GM18868 (cell line): Measurements from ENCODE around the gene AK8.
"Not testable (repeated sequence)": the region's sequence is repeated elsewhere in the genome, so short reads cannot be mapped to it uniquely, and the experiment has no call there.

Source experiments
- ATAC-seq: cut with Tn5 transposase; IDR thresholded peaks from one replicate; pipeline ENCODE4 v1.9.1; 2021; ENCODE audit warnings: mild to moderate bottlenecking, moderate library complexity; ENCODE audit not compliant: unreplicated experiment

AK8 gene

GRCh38 chr9:132721661-132722060 is 156.4 kb downstream of the AK8 start:
- no peak for ATAC-seq

- not testable (repeated sequence) for ATAC-seq
Observed at GRCh38 chr9:132718381-132718928, 159.6 kb downstream of the AK8 start.

GRCh38 chr9:132717326-132717945 is 160.6 kb downstream of the AK8 start:
- no peak for ATAC-seq

GRCh38 chr9:132716007-132716406 is 162.1 kb downstream of the AK8 start:
- no peak for ATAC-seq

- no peak for ATAC-seq
Observed at GRCh38 chr9:132712753-132713152, 165.3 kb downstream of the AK8 start.

GRCh38 chr9:132711846-132712245 is 166.2 kb downstream of the AK8 start:
- ATAC-seq = no peak

- not testable (repeated sequence) for ATAC-seq
Observed at GRCh38 chr9:132711152-132711551, 166.9 kb downstream of the AK8 start.

- no peak for ATAC-seq
Observed at GRCh38 chr9:132710333-132710732, 167.8 kb downstream of the AK8 start.

- ATAC-seq = no peak
Observed at GRCh38 chr9:132708769-132709430, 169.2 kb downstream of the AK8 start.

- ATAC-seq = no peak
Observed at GRCh38 chr9:132708239-132708638, 169.8 kb downstream of the AK8 start.

- ATAC-seq = no peak
Observed at GRCh38 chr9:132703336-132703735, 174.7 kb downstream of the AK8 start.

- no peak for ATAC-seq
Observed at GRCh38 chr9:132702254-132702653, 175.8 kb downstream of the AK8 start.

GRCh38 chr9:132699956-132700355 is 178.1 kb downstream of the AK8 start:
- ATAC-seq = no peak

GRCh38 chr9:132698989-132699388 is 179.1 kb downstream of the AK8 start:
- no peak for ATAC-seq

GRCh38 chr9:132697230-132697629 is 180.9 kb downstream of the AK8 start:
- no peak for ATAC-seq

GRCh38 chr9:132694144-132694543 is 183.9 kb downstream of the AK8 start:
- no peak for ATAC-seq

- ATAC-seq = no peak
Observed at GRCh38 chr9:132690696-132691095, 187.4 kb downstream of the AK8 start.

- no peak for ATAC-seq
Observed at GRCh38 chr9:132683873-132684272, 194.2 kb downstream of the AK8 start.

GRCh38 chr9:132681561-132681960 is 196.5 kb downstream of the AK8 start:
- ATAC-seq = no peak

- ATAC-seq = no peak
Observed at GRCh38 chr9:132679946-132680625, 198.0 kb downstream of the AK8 start.

- ATAC-seq = no peak
Observed at GRCh38 chr9:132677976-132678375, 200.1 kb downstream of the AK8 start.
